AG20443 (cell line): ENCODE data around the gene ZNF438.
"Not testable (repeated sequence)": the region's sequence is repeated elsewhere in the genome, so short reads cannot be mapped to it uniquely, and the experiment has no call there.

Experiments
- DNase-seq: peaks from one replicate; pipeline ENCODE4 v3.0.0; 2012; ENCODE audit warnings: low spot score, mixed read lengths

The ZNF438 gene

GRCh38 chr10:30804478-30805055 is 227.1 kb downstream of the ZNF438 start:
- peak; percentile 60 for DNase-seq

GRCh38 chr10:30803892-30804322 is 227.8 kb downstream of the ZNF438 start:
- peak; percentile 90 for DNase-seq

- DNase-seq, result no peak
These were observed 228.6 kb downstream of the ZNF438 start for GRCh38 chr10:30803058-30803457.

GRCh38 chr10:30800368-30800767 is 231.3 kb downstream of the ZNF438 start:
- no peak for DNase-seq

GRCh38 chr10:30798646-30799185 is 232.9 kb downstream of the ZNF438 start:
- DNase-seq, result no peak

GRCh38 chr10:30795024-30795423 is 236.6 kb downstream of the ZNF438 start:
- DNase-seq, result not testable (repeated sequence)
